A549 (cell line): ENCODE results near the gene CLDND2.

Experiments used
- CTCF ChIP-seq: fragments of >200 bp; sonication (Bioruptor Twin); formaldehyde crosslinking; IDR thresholded peaks from 3 replicates; pipeline ENCODE4 v1.5.1; 2016
- JUN ChIP-seq, 2 experiments: fragments of >200 bp; sonication (Bioruptor Twin); formaldehyde crosslinking; IDR thresholded peaks; 2 replicates in 1 of 2; 3 replicates in 1 of 2; pipeline ENCODE4 v1.6.1; 2016 to 2017
- JUNB ChIP-seq: fragments of >200 bp; sonication (Bioruptor Twin); formaldehyde crosslinking; IDR thresholded peaks from 2 replicates; pipeline ENCODE4 v1.6.1; 2016
- MAX ChIP-seq: IDR thresholded peaks from 2 replicates; pipeline ENCODE4 v1.6.1; 2012
- MAZ ChIP-seq: fragments of 150-350 bp; IDR thresholded peaks from 2 replicates; pipeline ENCODE4 v1.6.1; 2014; ENCODE audit warnings: antibody characterized with exemption, low read depth, low read length, borderline replicate concordance
- MYC ChIP-seq: IDR thresholded peaks from 2 replicates; pipeline ENCODE4 v1.6.1; 2012; ENCODE audit warnings: mild to moderate bottlenecking, inconsistent platforms, low read length, improper control_type of control experiment, borderline replicate concordance
- RCOR1 ChIP-seq: fragments of 150-350 bp; IDR thresholded peaks from 2 replicates; pipeline ENCODE4 v1.6.1; 2014; ENCODE audit warnings: antibody characterized with exemption, low read length, low read depth
- TP53 ChIP-seq: fragments of 250-450 bp; sonication (Bioruptor Pico); IDR thresholded peaks from 2 replicates; pipeline ENCODE4 v1.5.0; 2021; ENCODE audit warnings: mild to moderate bottlenecking, moderate library complexity
- ZSCAN20 ChIP-seq: fragments of 250-450 bp; sonication (Bioruptor Pico); IDR thresholded peaks from 2 replicates; pipeline ENCODE4 v1.8.0; 2022; ENCODE audit warnings: mild to moderate bottlenecking, moderate library complexity
- TF ChIP-seq, protein P1 (sequence below): fragments of 450-650 bp; IDR thresholded peaks from 2 replicates; pipeline ENCODE4 v1.6.1; 2014; ENCODE audit warnings: antibody characterized with exemption

DNA sequence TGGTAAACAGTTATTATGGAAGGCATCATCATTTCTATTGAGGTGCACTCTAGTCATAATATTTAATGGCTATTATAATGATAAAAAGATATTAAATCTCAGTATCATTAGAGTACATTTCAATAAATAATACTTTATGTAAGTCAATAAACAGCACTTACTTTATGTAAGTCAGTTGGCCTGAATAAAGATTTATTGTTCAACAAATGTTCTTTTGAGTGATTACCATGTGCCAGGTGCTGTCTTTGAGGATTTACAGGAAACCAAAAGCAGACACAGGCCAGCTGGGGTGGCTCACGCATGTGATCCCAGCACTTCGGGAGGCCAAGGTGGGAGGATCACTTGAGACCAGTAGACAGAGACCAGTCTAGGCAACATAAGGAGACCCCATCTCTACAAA, 8.6 kb upstream of the CLDND2 start:
- TF ChIP-seq CTCF, result no peak
- TF ChIP-seq RCOR1, result no peak
- no peak for TF ChIP-seq TP53
- no peak for TF ChIP-seq ZSCAN20 (CRISPR knock-in tag)
- TF ChIP-seq, protein P1, sequence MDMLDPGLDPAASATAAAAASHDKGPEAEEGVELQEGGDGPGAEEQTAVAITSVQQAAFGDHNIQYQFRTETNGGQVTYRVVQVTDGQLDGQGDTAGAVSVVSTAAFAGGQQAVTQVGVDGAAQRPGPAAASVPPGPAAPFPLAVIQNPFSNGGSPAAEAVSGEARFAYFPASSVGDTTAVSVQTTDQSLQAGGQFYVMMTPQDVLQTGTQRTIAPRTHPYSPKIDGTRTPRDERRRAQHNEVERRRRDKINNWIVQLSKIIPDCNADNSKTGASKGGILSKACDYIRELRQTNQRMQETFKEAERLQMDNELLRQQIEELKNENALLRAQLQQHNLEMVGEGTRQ, result no peak
- no peak for TF ChIP-seq JUN (IDR thresholded peaks at IDR 0.05)
- no peak for TF ChIP-seq JUNB
- no peak for TF ChIP-seq MYC
- no peak for TF ChIP-seq MAZ
- TF ChIP-seq MAX, result no peak
